ENCODE results near the gene AARS2. TPM values are rescaled to one million over a fixed set of nuclear protein-coding genes. Genes with fewer than 3 reads are reported as not detected.

AARS2 gene
- total RNA-seq, 1 experiment from 2014 or later: 28.9 TPM

DNA sequence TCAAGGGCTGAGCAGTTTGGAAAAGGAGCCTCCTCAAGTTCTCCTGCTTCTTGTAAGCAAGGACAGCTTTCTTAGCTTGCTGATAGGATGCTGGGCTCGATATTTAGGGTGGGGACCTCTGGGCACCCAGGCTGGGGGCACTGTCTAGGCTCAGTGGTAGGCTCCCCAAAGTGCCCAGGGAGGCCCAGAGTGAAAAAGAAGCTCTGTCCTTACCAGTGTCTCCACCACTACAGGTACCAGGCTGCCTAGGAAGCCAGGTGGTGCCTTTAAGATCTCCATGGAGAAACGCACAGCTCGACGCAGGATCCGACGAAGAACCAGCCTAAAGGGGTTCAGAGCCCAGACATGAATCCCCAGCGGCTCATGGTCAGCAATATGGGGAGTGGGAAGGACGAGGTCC lies 6.4 kb downstream of the AARS2 start:
- H3K9me3 Mint-ChIP-seq: no peaks in the 10 kb centered on the region
- ChIA-PET CTCF (interaction anchor here (5.3 kb wide), 1 partner anchor 37 kb away, joined by 109 read pairs; the partner anchor contains the start of gene TMEM151B), POLR2A (no interaction called here)
- no peak overlapping the region for H3K4me3 Mint-ChIP-seq
- DNase-seq (ENCODE audit: low spot score): no peak
- TF ChIP-seq IRF2 (CRISPR knock-in tag; IDR thresholded peaks at IDR 0.05; ENCODE audit: borderline replicate concordance, low read depth) (no peak), MYBL2 (CRISPR knock-in tag; IDR thresholded peaks at IDR 0.05) (no peak), GRHL2 (CRISPR knock-in tag; IDR thresholded peaks at IDR 0.05; ENCODE audit: insufficient replicate concordance, severe bottlenecking) (no peak), PRRX2 (CRISPR knock-in tag; IDR thresholded peaks at IDR 0.05) (no peak), MXD4 (CRISPR knock-in tag; IDR thresholded peaks at IDR 0.05; ENCODE audit: borderline replicate concordance) (no peak), JAZF1 (CRISPR knock-in tag; IDR thresholded peaks at IDR 0.05) (no peak), ATF1 (CRISPR knock-in tag; IDR thresholded peaks at IDR 0.05) (no peak), OVOL2 (CRISPR knock-in tag; IDR thresholded peaks at IDR 0.05; ENCODE audit: borderline replicate concordance) (no peak), TP53 (CRISPR knock-in tag; IDR thresholded peaks at IDR 0.05) (no peak), ZNF671 (CRISPR knock-in tag; IDR thresholded peaks at IDR 0.05) (no peak), RELA (CRISPR knock-in tag; IDR thresholded peaks at IDR 0.05; ENCODE audit: borderline replicate concordance) (no peak), ZNF416 (CRISPR knock-in tag; IDR thresholded peaks at IDR 0.05) (no peak)
- TF ChIP-seq, protein P1, sequence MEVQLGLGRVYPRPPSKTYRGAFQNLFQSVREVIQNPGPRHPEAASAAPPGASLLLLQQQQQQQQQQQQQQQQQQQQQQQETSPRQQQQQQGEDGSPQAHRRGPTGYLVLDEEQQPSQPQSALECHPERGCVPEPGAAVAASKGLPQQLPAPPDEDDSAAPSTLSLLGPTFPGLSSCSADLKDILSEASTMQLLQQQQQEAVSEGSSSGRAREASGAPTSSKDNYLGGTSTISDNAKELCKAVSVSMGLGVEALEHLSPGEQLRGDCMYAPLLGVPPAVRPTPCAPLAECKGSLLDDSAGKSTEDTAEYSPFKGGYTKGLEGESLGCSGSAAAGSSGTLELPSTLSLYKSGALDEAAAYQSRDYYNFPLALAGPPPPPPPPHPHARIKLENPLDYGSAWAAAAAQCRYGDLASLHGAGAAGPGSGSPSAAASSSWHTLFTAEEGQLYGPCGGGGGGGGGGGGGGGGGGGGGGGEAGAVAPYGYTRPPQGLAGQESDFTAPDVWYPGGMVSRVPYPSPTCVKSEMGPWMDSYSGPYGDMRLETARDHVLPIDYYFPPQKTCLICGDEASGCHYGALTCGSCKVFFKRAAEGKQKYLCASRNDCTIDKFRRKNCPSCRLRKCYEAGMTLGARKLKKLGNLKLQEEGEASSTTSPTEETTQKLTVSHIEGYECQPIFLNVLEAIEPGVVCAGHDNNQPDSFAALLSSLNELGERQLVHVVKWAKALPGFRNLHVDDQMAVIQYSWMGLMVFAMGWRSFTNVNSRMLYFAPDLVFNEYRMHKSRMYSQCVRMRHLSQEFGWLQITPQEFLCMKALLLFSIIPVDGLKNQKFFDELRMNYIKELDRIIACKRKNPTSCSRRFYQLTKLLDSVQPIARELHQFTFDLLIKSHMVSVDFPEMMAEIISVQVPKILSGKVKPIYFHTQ (CRISPR knock-in tag; IDR thresholded peaks at IDR 0.05): no peak
- TF ChIP-seq, protein P2, sequence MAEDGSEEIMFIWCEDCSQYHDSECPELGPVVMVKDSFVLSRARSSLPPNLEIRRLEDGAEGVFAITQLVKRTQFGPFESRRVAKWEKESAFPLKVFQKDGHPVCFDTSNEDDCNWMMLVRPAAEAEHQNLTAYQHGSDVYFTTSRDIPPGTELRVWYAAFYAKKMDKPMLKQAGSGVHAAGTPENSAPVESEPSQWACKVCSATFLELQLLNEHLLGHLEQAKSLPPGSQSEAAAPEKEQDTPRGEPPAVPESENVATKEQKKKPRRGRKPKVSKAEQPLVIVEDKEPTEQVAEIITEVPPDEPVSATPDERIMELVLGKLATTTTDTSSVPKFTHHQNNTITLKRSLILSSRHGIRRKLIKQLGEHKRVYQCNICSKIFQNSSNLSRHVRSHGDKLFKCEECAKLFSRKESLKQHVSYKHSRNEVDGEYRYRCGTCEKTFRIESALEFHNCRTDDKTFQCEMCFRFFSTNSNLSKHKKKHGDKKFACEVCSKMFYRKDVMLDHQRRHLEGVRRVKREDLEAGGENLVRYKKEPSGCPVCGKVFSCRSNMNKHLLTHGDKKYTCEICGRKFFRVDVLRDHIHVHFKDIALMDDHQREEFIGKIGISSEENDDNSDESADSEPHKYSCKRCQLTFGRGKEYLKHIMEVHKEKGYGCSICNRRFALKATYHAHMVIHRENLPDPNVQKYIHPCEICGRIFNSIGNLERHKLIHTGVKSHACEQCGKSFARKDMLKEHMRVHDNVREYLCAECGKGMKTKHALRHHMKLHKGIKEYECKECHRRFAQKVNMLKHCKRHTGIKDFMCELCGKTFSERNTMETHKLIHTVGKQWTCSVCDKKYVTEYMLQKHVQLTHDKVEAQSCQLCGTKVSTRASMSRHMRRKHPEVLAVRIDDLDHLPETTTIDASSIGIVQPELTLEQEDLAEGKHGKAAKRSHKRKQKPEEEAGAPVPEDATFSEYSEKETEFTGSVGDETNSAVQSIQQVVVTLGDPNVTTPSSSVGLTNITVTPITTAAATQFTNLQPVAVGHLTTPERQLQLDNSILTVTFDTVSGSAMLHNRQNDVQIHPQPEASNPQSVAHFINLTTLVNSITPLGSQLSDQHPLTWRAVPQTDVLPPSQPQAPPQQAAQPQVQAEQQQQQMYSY (CRISPR knock-in tag; IDR thresholded peaks at IDR 0.05): no peak
- TF ChIP-seq, protein P3, sequence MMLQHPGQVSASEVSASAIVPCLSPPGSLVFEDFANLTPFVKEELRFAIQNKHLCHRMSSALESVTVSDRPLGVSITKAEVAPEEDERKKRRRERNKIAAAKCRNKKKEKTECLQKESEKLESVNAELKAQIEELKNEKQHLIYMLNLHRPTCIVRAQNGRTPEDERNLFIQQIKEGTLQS (CRISPR knock-in tag; conservative IDR thresholded peaks at IDR 0.05): no peak
- TF ChIP-seq, protein P4, sequence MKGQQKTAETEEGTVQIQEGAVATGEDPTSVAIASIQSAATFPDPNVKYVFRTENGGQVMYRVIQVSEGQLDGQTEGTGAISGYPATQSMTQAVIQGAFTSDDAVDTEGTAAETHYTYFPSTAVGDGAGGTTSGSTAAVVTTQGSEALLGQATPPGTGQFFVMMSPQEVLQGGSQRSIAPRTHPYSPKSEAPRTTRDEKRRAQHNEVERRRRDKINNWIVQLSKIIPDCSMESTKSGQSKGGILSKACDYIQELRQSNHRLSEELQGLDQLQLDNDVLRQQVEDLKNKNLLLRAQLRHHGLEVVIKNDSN (CRISPR knock-in tag; IDR thresholded peaks at IDR 0.05): no peak
- TF ChIP-seq, protein P5, sequence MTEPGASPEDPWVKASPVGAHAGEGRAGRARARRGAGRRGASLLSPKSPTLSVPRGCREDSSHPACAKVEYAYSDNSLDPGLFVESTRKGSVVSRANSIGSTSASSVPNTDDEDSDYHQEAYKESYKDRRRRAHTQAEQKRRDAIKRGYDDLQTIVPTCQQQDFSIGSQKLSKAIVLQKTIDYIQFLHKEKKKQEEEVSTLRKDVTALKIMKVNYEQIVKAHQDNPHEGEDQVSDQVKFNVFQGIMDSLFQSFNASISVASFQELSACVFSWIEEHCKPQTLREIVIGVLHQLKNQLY (CRISPR knock-in tag; IDR thresholded peaks at IDR 0.05): no peak
- TF ChIP-seq, protein P6, sequence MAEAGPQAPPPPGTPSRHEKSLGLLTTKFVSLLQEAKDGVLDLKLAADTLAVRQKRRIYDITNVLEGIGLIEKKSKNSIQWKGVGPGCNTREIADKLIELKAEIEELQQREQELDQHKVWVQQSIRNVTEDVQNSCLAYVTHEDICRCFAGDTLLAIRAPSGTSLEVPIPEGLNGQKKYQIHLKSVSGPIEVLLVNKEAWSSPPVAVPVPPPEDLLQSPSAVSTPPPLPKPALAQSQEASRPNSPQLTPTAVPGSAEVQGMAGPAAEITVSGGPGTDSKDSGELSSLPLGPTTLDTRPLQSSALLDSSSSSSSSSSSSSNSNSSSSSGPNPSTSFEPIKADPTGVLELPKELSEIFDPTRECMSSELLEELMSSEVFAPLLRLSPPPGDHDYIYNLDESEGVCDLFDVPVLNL (CRISPR knock-in tag; IDR thresholded peaks at IDR 0.05; ENCODE audit: borderline replicate concordance, low read depth): no peak
- TF ChIP-seq, protein P7, sequence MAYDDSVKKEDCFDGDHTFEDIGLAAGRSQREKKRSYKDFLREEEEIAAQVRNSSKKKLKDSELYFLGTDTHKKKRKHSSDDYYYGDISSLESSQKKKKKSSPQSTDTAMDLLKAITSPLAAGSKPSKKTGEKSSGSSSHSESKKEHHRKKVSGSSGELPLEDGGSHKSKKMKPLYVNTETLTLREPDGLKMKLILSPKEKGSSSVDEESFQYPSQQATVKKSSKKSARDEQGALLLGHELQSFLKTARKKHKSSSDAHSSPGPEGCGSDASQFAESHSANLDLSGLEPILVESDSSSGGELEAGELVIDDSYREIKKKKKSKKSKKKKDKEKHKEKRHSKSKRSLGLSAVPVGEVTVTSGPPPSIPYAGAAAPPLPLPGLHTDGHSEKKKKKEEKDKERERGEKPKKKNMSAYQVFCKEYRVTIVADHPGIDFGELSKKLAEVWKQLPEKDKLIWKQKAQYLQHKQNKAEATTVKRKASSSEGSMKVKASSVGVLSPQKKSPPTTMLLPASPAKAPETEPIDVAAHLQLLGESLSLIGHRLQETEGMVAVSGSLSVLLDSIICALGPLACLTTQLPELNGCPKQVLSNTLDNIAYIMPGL (CRISPR knock-in tag; IDR thresholded peaks at IDR 0.05): no peak
- TF ChIP-seq, protein P8, sequence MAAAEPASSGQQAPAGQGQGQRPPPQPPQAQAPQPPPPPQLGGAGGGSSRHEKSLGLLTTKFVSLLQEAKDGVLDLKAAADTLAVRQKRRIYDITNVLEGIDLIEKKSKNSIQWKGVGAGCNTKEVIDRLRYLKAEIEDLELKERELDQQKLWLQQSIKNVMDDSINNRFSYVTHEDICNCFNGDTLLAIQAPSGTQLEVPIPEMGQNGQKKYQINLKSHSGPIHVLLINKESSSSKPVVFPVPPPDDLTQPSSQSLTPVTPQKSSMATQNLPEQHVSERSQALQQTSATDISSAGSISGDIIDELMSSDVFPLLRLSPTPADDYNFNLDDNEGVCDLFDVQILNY (CRISPR knock-in tag; IDR thresholded peaks at IDR 0.05): no peak
- H3K27ac Mint-ChIP-seq: no peak overlapping the region
- no peak for ATAC-seq
- H3K27me3 Mint-ChIP-seq (ENCODE audit: low read depth): no peaks in the 10 kb centered on the region
- peaks cover under 1% of the 10 kb centered on the region for H3K4me1 Mint-ChIP-seq
- peaks cover 72% of the 10 kb centered on the region for H3K36me3 Mint-ChIP-seq
